ENCODE data around the gene UBE2E1.

- TF ChIP-seq POLR2A (IDR thresholded peaks at IDR 0.05): no peak
- no peak for TF ChIP-seq CTCF (IDR thresholded peaks at IDR 0.05)
Measured at GRCh38 chr3:23869977-23870662, 64.4 kb downstream of the UBE2E1 start.

Data from gastroesophageal sphincter (tissue), 3 donors.